ENCODE measurements around the gene MPPED2. TPM values are rescaled to one million over a fixed set of nuclear protein-coding genes. Genes with fewer than 3 reads are reported as not detected.

Gene MPPED2
- total RNA-seq, 4 donors from 2014 or later, result 0.37 to 1.8 (median 1.3) TPM

- intact Hi-C loops (cut with DNase I; ENCODE audit: low total_unique reads), result no loop called here
- WGBS, 2 donors, result 86 to 88% methylated on average over 2 of the region's 2 CpGs
- TF ChIP-seq CTCF (IDR thresholded peaks at IDR 0.05) (no peak), POLR2A (IDR thresholded peaks at IDR 0.05) (no peak)
- H3K4me3 ChIP-seq (ENCODE audit: low read depth, poor library complexity, severe bottlenecking), result no peak overlapping the region
- DNase-seq (ENCODE audit: low spot score in 2 of 2), result no peak
Measured at GRCh38 chr11:30455025-30455424, 131.1 kb downstream of the MPPED2 start.

GRCh38 chr11:30454541-30454940 is 131.6 kb downstream of the MPPED2 start:
- no peak overlapping the region for H3K4me3 ChIP-seq (ENCODE audit: low read depth, poor library complexity, severe bottlenecking)
- TF ChIP-seq CTCF (IDR thresholded peaks at IDR 0.05) (no peak), POLR2A (IDR thresholded peaks at IDR 0.05) (no peak)
- 61% methylated on average over 2 of the region's 2 CpGs for WGBS, 2 donors
- DNase-seq (ENCODE audit: low spot score in 2 of 2), result no peak
- intact Hi-C loops (cut with DNase I; ENCODE audit: low total_unique reads), result no loop called here

GRCh38 chr11:30454111-30454510 is 132.0 kb downstream of the MPPED2 start:
- H3K4me3 ChIP-seq (ENCODE audit: low read depth, poor library complexity, severe bottlenecking), result no peak overlapping the region
- no peak for TF ChIP-seq POLR2A (IDR thresholded peaks at IDR 0.05)
- no peak for TF ChIP-seq CTCF (IDR thresholded peaks at IDR 0.05)
- intact Hi-C loops (cut with DNase I; ENCODE audit: low total_unique reads), result no loop called here
- no peak for DNase-seq (ENCODE audit: low spot score in 2 of 2)
- WGBS, 2 donors, result 54% methylated on average over 5 of the region's 5 CpGs

GRCh38 chr11:30453705-30454104 is 132.4 kb downstream of the MPPED2 start:
- TF ChIP-seq POLR2A (IDR thresholded peaks at IDR 0.05) (no peak), CTCF (IDR thresholded peaks at IDR 0.05) (no peak)
- 38 to 42% methylated on average over 1 of the region's 1 CpG for WGBS, 2 donors
- DNase-seq (ENCODE audit: low spot score in 2 of 2), result no peak
- intact Hi-C loops (cut with DNase I; ENCODE audit: low total_unique reads), result no loop called here
- no peak overlapping the region for H3K4me3 ChIP-seq (ENCODE audit: low read depth, poor library complexity, severe bottlenecking)

- 84 to 92% methylated on average over 1 of the region's 1 CpG for WGBS, 2 donors
- DNase-seq (ENCODE audit: low spot score in 2 of 2), result no peak
- no peak overlapping the region for H3K4me3 ChIP-seq (ENCODE audit: low read depth, poor library complexity, severe bottlenecking)
- intact Hi-C loops (cut with DNase I; ENCODE audit: low total_unique reads), result no loop called here
- no peak for TF ChIP-seq CTCF (IDR thresholded peaks at IDR 0.05)
- no peak for TF ChIP-seq POLR2A (IDR thresholded peaks at IDR 0.05)
Measured at GRCh38 chr11:30452842-30453241, 133.3 kb downstream of the MPPED2 start.

- 46 to 49% methylated on average over 4 of the region's 4 CpGs for WGBS, 2 donors
- DNase-seq (ENCODE audit: low spot score in 2 of 2), result no peak
- intact Hi-C loops (cut with DNase I; ENCODE audit: low total_unique reads), result no loop called here
- no peak for TF ChIP-seq POLR2A (IDR thresholded peaks at IDR 0.05)
- no peak for TF ChIP-seq CTCF (IDR thresholded peaks at IDR 0.05)
- no peak overlapping the region for H3K4me3 ChIP-seq (ENCODE audit: low read depth, poor library complexity, severe bottlenecking)
Measured at GRCh38 chr11:30452114-30452513, 134.0 kb downstream of the MPPED2 start.

All from lower leg skin (tissue), 4 donors.